GM12878 (cell line): ENCODE data around the gene BCORL1. TPM values are rescaled to one million over a fixed set of nuclear protein-coding genes. Genes with fewer than 3 reads are reported as not detected.

ENCODE experiments used
- BCL11A ChIP-seq: IDR thresholded peaks from 2 replicates; pipeline ENCODE4 v1.6.1; 2011; ENCODE audit warnings: low read depth, low read length
- CBX5 ChIP-seq: sonication (generic); IDR thresholded peaks from 2 replicates; pipeline ENCODE4 v1.6.1; 2016; ENCODE audit warnings: low read depth, moderate library complexity, mild to moderate bottlenecking, inconsistent platforms
- CREB1 ChIP-seq: IDR thresholded peaks from 2 replicates; pipeline ENCODE4 v1.6.1; 2012; ENCODE audit warnings: low read depth, mild to moderate bottlenecking, inconsistent platforms
- HDAC6 ChIP-seq: fragments of 200-600 bp; sonication (generic); IDR thresholded peaks from one replicate; pipeline ENCODE4 v1.8.0; 2017; ENCODE audit warnings: antibody characterized with exemption; ENCODE audit not compliant: unreplicated experiment
- NFYB ChIP-seq: IDR thresholded peaks from 2 replicates; pipeline ENCODE4 v1.6.1; 2011; ENCODE audit warnings: low read depth, mild to moderate bottlenecking, low read length, improper control_type of control experiment, moderate library complexity; ENCODE audit not compliant: insufficient read depth
- PAX8 ChIP-seq: fragments of 450-650 bp; IDR thresholded peaks from 2 replicates; pipeline ENCODE4 v1.6.1; 2017; ENCODE audit warnings: mild to moderate bottlenecking, moderate library complexity
- TBL1XR1 ChIP-seq: IDR thresholded peaks from 2 replicates; pipeline ENCODE4 v1.6.1; 2012; ENCODE audit warnings: low read depth, low read length, improper control_type of control experiment
- YY1 ChIP-seq: IDR thresholded peaks from 2 replicates; pipeline ENCODE4 v1.6.1; 2011; ENCODE audit warnings: low read depth, mild to moderate bottlenecking, low read length
- ZNF24 ChIP-seq: fragments of 450-650 bp; IDR thresholded peaks from 2 replicates; pipeline ENCODE4 v1.6.1; 2017; ENCODE audit warnings: antibody characterized with exemption, mild to moderate bottlenecking
- polyA plus RNA-seq, 11 experiments: library from polyadenylated mRNA; depleted of rRNA in 4 of 11; unstranded in 6 of 11; stranded (reverse) in 5 of 11; fragments of >200 nt; fragmentation: Nextera tagmentation in 4 of 11; fragmentation: Illumina TruSeq in 1 of 11; extraction: Ambion mirVana in 4 of 11; extraction: Trizol in 1 of 11; gene quantifications; 1 replicate in 1 of 11; 2 replicates in 10 of 11; pipeline versions ENCODE4 v1.2.1 to v1.2.3, GENCODE V29; 2011 to 2016; ENCODE audit warnings: inconsistent platforms in 2 of 11, missing spikeins in 2 of 11, low read depth in 1 of 11
- total RNA-seq, 4 experiments: library from RNA; depleted of rRNA in 3 of 4; stranded (reverse); fragments of >200 nt in 3 of 4; fragmentation: Illumina TruSeq in 1 of 4; extraction: Trizol in 1 of 4; gene quantifications; 2 replicates each; pipeline versions ENCODE4 v1.2.1 to v1.2.3, GENCODE V29; 2013 to 2021
- TF ChIP-seq, protein P1 (sequence below): fragments of 450-650 bp; IDR thresholded peaks from 2 replicates; pipeline ENCODE4 v1.6.1; 2017; ENCODE audit warnings: low read depth, mild to moderate bottlenecking, moderate library complexity
- TF ChIP-seq, protein P2 (sequence below): IDR thresholded peaks from 2 replicates; pipeline ENCODE4 v1.6.1; 2011; ENCODE audit warnings: borderline replicate concordance, low read depth, mild to moderate bottlenecking, moderate library complexity, low read length; ENCODE audit not compliant: insufficient read depth, poor library complexity, severe bottlenecking
- TF ChIP-seq, protein P3 (sequence below): IDR thresholded peaks from 2 replicates; pipeline ENCODE4 v1.6.1; 2011; ENCODE audit warnings: low read depth, low read length, improper control_type of control experiment, borderline replicate concordance
- TF ChIP-seq, protein P4 (sequence below), 3 experiments: IDR thresholded peaks in 2 of 3; conservative IDR thresholded peaks in 1 of 3; 2 replicates each; pipeline ENCODE4 v1.5.1; 2011; ENCODE audit warnings: low read depth in 3 of 3, low read length in 3 of 3, mild to moderate bottlenecking in 3 of 3, control low read depth in 2 of 3, moderate library complexity in 2 of 3, inconsistent platforms in 1 of 3, mixed read lengths in 1 of 3; ENCODE audit not compliant: control insufficient read depth in 2 of 3, insufficient read depth in 1 of 3; ENCODE audit errors: extremely low read depth in 1 of 3

The BCORL1 gene
- total and polyA plus RNA-seq, 10 of the 15 experiments (the other 5 are each of a cell fraction or from before 2014, with no cell fraction given): 0.16 to 7.2 (median 0.94) TPM

DNA sequence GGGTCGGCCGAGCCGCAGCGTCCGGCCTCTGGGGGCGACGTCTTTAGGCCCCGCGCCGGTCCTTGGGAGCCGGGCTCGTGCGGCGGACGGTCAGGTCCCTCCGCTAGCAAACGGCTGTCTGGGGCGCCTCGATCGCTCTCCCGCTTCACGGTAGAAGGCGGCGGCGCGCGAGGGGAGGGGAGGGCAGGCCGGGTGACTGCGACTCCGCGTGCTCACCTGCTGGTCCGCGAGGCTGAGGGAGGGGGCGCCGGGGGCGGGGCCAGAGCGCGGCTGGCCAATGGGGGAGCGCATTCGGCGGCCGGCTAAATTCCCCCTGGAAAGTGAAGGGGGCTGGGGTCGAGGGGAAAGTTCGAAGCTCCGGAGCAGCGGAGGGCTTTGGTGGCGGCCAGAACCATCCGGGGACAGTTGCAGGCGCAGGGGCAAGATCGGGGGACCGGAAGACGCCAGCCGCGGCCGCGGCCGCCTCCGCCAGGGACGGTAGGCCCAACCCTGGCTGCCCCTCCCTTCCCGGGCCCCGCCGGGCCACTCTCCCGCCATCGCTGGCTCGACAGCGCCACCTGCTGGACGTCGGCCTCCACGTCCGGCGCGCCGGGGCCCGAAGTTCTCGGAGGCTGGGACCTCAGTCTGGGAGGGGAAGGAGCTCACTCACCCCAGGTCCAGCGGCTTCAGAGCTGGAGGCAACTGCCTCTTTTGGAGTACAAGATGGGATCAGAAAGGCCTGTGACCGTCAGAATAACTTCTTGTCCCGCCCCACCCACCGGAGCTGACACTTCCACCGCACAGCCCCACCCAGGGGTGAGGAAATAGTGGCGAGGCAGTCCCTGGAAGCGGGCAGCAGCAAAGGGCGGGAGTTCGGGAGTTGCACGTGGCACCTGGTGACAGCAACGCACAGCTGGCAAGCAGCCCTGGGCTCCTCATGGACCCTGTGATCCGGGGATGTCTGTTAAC is 78.0 kb downstream of the BCORL1 start (continued):
- TF ChIP-seq, protein P1, sequence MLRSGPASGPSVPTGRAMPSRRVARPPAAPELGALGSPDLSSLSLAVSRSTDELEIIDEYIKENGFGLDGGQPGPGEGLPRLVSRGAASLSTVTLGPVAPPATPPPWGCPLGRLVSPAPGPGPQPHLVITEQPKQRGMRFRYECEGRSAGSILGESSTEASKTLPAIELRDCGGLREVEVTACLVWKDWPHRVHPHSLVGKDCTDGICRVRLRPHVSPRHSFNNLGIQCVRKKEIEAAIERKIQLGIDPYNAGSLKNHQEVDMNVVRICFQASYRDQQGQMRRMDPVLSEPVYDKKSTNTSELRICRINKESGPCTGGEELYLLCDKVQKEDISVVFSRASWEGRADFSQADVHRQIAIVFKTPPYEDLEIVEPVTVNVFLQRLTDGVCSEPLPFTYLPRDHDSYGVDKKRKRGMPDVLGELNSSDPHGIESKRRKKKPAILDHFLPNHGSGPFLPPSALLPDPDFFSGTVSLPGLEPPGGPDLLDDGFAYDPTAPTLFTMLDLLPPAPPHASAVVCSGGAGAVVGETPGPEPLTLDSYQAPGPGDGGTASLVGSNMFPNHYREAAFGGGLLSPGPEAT: no peak
- TF ChIP-seq, protein P2, sequence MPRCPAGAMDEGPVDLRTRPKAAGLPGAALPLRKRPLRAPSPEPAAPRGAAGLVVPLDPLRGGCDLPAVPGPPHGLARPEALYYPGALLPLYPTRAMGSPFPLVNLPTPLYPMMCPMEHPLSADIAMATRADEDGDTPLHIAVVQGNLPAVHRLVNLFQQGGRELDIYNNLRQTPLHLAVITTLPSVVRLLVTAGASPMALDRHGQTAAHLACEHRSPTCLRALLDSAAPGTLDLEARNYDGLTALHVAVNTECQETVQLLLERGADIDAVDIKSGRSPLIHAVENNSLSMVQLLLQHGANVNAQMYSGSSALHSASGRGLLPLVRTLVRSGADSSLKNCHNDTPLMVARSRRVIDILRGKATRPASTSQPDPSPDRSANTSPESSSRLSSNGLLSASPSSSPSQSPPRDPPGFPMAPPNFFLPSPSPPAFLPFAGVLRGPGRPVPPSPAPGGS: no peak
- TF ChIP-seq, protein P3, sequence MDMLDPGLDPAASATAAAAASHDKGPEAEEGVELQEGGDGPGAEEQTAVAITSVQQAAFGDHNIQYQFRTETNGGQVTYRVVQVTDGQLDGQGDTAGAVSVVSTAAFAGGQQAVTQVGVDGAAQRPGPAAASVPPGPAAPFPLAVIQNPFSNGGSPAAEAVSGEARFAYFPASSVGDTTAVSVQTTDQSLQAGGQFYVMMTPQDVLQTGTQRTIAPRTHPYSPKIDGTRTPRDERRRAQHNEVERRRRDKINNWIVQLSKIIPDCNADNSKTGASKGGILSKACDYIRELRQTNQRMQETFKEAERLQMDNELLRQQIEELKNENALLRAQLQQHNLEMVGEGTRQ: no peak
- TF ChIP-seq PAX8: no peak
- TF ChIP-seq, protein P4, sequence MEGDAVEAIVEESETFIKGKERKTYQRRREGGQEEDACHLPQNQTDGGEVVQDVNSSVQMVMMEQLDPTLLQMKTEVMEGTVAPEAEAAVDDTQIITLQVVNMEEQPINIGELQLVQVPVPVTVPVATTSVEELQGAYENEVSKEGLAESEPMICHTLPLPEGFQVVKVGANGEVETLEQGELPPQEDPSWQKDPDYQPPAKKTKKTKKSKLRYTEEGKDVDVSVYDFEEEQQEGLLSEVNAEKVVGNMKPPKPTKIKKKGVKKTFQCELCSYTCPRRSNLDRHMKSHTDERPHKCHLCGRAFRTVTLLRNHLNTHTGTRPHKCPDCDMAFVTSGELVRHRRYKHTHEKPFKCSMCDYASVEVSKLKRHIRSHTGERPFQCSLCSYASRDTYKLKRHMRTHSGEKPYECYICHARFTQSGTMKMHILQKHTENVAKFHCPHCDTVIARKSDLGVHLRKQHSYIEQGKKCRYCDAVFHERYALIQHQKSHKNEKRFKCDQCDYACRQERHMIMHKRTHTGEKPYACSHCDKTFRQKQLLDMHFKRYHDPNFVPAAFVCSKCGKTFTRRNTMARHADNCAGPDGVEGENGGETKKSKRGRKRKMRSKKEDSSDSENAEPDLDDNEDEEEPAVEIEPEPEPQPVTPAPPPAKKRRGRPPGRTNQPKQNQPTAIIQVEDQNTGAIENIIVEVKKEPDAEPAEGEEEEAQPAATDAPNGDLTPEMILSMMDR (IDR thresholded peaks at IDR 0.05 in 2 of 3, conservative IDR thresholded peaks at IDR 0.05 in 1 of 3; ENCODE audit: control insufficient read depth in 2 of 3, extremely low read depth in 1 of 3, insufficient read depth in 1 of 3, low read depth in 3 of 3, low read length in 3 of 3): peak; percentile 66 to 90 (median 76)
- TF ChIP-seq TBL1XR1: no peak
- no peak for TF ChIP-seq ZNF24
- TF ChIP-seq CBX5: no peak
- no peak for TF ChIP-seq CREB1
- TF ChIP-seq HDAC6: no peak
- TF ChIP-seq NFYB: no peak
- TF ChIP-seq YY1: peak; percentile 87
- TF ChIP-seq BCL11A: no peak
